GM19193 (cell line): ENCODE measurements around the gene SLC28A1.

ENCODE experiments used
- POLR2A ChIP-seq: IDR thresholded peaks from 4 replicates; pipeline ENCODE4 v1.6.1; 2011; ENCODE audit not compliant: insufficient read depth, insufficient read length; ENCODE audit errors: extremely low read depth

SLC28A1 gene

GRCh38 chr15:84950570-84951111 lies 66.2 kb downstream of the SLC28A1 start:
- no peak for TF ChIP-seq POLR2A

- TF ChIP-seq POLR2A = no peak
These were observed 67.3 kb downstream of the SLC28A1 start for GRCh38 chr15:84951736-84952135.

DNA sequence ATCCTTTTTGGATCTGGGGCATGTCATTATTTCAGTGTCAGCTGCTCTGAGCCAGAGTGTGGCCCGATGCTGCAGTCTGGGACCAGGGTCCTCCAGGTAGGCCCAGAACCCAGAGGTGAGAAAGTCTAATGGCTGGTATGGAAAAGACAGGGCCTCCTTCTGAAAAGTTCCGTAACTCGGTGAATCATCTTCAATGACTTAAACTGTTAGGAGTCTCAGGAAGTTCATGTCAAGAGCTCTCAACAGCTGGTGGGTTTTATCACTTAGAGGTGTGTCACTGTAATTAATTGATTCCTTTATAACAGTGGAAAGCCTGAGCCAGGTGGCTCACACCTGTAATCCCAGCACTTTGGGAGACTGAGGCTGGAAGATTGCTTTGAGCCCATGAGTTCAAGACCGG lies 68.7 kb downstream of the SLC28A1 start:
- TF ChIP-seq POLR2A = no peak

GRCh38 chr15:84953726-84954125 lies 69.3 kb downstream of the SLC28A1 start:
- TF ChIP-seq POLR2A = no peak

- TF ChIP-seq POLR2A = no peak
These were observed 70.8 kb downstream of the SLC28A1 start for GRCh38 chr15:84955089-84955848.

DNA sequence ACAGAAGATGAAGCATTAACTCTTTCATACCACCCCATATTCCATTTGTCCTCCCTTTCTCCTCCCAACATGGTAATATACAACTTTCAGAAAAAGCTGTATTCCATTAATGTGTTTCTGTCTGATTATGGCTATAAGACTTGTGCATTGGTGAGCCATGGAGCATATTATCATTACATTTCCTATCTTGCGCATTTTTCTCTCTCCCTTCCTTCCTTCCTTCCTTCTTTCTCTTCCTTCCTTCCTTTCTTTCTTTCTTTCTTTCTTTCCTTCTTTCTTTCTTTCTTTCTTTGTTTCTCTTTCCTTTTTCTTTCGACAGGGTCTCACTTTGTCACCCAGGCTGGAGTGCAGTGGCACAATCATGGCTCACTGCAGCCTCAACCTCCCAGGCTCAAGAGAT lies 71.7 kb downstream of the SLC28A1 start:
- no peak for TF ChIP-seq POLR2A

DNA sequence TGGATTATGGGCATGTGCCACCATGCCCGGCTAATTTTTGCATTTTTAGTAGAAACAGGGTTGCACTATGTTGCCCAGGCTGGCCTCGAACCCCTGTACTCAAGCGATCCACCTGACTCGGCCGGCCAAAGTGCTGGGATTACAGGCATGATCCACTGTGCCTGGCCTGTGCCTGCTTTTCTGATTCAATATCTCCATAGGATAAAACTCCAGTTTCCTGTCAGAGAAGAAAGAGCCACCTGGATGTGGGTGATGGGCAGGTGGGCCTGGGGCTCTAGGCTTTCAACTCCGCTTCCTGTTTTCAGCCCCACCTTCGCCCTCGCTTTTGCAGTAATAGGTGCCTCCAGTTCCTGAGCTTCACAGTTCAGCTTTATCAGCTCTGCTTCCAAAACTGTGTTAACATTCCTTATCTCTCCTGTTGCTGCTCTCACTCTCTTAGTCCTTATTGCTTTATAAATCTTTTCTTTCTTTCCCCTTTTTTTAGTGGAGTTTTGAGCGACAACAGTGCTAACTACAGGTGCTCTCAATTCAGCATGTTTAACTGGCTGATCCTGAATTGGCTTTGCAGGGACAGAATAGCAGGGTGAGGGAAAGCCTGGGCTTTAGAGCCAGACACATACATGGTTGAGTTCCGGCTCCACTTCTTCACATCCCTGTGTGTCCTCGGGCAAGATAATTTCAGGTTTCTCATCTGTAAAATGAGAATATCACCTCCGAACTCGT lies 76.1 kb downstream of the SLC28A1 start:
- no peak for TF ChIP-seq POLR2A

DNA sequence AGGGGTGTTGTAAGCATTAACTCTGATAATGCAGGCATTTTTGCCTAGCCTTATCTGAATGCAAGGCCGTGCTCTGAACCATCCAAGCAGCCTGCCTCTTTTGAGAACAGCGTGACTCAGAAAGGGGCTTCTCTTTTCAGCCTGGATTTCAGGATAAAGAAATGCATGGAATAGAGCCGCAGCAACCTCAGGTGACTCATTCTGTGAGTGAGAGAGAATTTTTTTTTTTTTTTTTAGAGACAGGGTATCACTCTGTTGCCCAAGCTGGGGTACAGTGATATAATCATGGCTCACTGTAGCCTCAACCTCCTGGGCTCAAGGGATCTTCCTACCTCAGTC lies 76.6 kb downstream of the SLC28A1 start:
- no peak for TF ChIP-seq POLR2A

- no peak for TF ChIP-seq POLR2A
These were observed 77.2 kb downstream of the SLC28A1 start for GRCh38 chr15:84961707-84962106.

- no peak for TF ChIP-seq POLR2A
These were observed 78.5 kb downstream of the SLC28A1 start for GRCh38 chr15:84962955-84963354.

DNA sequence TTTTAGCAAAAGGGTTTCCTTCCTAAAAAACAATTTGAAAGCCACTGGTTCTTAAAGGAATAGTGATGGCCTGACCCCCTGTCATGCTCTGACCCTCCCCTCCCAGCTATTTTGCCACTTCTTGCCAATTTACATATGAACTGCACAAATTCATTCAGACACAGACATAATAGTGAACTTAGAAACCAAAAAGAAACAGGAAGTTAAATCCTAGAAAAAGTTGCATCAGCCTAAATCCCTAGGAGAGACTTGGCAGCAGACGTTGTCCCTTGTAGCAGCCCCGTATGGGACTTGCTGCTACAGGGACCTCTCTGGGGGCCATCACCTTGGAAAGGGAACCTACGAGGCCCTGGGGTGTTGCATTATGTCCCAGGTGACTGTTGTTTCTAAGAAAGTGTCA lies 82.9 kb downstream of the SLC28A1 start:
- TF ChIP-seq POLR2A = no peak

DNA sequence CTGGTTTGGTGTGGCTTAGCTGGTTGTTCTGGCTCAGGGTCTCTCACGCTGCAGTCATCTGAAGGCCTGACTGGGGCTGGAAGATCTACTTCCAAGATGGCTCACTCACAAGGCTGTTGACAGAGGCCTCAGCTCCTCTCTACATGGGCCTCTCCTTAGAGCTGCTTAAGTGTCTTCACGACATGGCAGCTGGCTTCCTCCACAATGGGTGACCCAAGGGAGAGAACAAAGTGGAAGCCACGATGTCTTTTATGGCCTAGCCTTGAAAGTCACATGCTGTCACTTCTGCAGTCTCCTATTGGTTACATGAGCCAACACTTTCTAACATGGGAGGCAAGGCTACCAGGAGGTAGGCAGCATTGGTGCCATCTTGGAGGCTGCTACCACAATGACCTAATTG lies 83.8 kb downstream of the SLC28A1 start:
- no peak for TF ChIP-seq POLR2A

DNA sequence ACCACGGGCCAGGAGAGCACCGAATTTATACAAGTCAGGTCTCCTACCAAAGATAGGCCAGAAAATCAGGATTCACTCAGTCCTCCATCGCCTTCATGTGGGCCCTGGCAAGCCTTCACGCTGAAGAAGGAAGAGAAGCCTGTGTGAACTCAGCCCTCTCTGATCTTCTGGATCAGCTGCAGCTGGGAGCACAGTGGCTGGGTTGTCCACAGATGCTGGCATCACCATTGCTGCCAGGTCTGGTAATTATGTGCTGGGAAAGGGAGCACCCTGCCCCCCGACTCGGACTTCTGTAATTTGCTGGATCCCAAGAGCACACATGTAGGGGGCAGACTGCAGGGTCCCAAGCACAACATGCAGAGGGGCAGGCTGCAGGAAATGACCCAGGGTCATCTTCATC lies 84.8 kb downstream of the SLC28A1 start:
- no peak for TF ChIP-seq POLR2A

DNA sequence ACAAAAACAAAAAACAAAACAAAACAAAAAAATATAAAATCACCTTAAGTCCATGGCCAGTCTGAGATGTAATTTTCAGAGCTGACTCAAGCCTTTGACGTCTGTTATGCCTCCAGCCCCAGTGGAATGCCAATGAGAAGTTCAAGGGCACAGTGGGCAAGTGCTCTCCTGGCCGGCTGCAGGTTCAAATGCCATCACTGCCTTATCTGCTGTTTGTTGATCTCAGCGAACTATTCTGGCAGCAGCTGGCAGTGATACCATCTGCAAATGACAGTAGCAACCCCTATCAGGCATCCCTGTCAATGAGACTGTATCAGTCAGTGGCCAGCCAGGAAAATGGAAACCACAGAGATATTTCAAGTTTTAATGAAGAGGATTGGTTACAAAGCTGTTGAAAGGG lies 86.4 kb downstream of the SLC28A1 start:
- TF ChIP-seq POLR2A = no peak

DNA sequence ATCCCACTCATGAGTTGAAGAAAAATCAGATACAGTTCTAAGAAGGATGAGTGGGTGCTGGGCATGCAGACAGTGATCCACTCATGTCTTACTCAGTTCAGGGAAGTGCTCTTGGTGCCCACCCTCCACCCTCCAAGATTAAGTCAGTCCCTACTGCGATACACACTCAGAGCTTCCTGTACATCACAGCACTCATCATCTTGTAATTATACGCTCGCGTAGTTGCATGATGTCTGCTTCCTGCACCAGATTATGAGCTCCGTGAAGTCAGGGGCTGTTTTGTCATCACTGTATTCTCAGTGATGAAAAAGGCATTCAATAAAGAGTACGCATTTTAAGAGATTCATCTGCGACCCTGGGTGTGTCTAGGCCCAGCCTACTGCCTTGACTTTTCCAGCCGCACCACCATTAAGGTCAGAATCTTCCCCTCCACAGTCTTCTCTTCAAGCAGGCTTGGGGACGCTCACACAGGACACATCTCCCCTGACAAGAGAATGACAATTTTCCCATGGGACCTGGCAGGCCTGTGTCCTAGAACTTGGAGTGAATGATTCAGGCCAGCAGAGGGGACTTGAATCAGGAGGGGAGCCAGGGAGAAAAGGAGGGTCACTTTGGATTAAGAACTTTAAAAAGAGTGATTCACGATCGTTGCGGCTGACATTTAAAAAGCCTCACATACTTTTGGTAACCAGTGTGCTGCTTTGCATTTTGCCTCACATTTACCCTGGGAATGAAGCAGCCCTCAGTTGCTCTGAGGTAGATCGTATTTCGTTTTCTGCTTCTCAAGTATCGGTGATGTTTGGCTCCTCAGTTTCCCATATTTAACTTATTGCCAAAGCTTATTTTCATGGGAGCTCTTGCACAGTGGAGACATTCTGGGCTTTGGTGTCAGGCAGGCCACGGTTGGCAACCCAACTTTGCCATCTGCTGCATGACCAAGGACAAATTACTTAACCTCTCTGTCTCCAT lies 89.3 kb downstream of the SLC28A1 start:
- no peak for TF ChIP-seq POLR2A
